Measurements from ENCODE around the gene ABCG1.

ABCG1 gene

DNA sequence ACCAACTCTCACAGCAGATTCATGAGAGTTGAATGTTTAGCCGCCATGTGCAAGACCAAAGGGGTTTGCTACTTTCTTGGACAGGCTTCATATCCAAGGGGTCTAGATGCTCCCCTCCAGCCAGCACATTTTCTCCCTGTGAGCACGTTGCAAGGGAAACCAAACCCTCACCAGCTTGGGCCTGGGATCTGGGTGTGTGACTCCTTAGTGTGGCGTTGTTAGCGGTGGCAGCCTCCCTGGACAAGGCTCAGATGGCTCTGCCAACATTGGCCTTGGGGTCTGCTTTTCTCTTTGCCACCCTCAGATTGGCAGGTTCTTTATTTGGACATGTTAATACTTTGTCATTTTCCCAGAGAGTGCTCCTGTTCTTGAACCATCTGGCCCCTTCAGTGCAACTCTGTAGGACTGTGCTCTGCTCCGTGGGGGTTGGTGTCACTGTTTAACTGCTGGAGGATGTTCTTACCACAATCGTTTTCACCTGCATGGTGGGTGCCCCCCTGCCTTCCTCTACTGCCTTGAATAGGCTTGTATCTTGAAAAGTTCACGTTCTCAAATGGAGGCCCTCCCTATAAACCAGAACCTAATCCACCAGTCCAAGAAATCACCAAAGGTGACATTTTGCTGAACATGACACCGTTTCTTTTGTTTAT lies 13.4 kb downstream of the ABCG1 start:
- DNase-seq (ENCODE audit: low read depth, low spot score), result no peak

DNA sequence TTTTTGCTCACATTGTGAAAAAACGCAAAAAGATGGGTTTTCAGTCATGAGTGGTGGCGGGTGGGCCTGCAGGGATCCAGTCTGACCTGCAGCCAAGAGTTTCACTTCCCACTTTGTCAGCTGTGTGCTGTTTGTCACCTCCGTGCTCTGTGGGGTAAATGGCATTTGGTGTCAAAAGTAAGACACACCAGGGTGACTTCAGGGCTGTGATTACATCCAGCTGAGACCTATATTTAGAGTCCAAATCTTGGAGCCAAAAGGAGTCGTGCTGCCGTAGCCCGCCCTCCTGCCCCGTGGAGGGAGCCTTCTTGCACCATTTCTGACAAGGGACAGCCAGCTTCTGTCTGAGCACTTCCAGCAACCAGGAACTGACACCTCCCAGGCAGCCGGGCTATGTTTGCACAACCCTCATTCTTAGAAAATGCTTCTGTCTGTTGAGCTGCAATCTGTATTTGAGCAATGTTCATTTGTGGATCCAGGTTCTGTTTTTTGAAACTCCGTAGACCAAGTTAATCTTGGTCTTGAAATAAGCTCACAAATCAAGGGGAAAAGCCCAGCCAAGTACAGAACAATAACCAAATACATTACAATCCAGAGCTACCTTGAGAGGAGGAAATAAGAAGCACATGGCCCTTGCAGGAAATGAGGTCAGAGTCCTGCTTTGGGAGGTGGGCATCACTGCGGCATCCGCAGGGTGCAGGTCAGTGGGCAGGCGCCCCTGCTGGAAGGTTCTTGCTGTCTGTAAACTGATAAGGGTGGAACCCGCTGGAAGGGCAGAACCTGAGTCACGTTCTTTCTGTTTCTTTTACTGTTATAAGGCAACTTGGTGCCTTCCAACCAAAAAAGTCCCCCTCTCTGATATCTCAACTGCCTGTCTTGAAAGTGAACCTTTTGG lies 14.4 kb downstream of the ABCG1 start:
- no peak for DNase-seq (ENCODE audit: low read depth, low spot score)

DNA sequence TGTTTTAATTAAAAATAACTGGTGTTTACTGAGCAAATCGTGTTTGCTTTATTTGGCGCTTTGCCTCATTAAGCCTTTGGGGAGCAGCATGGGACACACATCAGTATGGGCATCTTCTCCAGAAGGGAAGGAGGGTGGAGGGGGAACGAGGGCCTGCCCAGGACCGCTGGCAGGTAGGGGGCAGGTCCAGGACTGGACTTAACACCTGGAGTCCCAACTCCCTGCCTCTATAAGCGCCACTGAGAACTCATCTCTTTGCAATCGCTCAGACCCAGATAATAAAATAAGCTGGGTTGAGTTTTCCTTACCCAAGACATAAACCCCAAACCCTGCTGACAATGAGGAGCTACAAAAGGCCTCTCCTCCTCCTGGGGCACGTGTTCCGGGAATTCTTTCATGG lies 15.1 kb downstream of the ABCG1 start:
- no peak for DNase-seq (ENCODE audit: low read depth, low spot score)

DNA sequence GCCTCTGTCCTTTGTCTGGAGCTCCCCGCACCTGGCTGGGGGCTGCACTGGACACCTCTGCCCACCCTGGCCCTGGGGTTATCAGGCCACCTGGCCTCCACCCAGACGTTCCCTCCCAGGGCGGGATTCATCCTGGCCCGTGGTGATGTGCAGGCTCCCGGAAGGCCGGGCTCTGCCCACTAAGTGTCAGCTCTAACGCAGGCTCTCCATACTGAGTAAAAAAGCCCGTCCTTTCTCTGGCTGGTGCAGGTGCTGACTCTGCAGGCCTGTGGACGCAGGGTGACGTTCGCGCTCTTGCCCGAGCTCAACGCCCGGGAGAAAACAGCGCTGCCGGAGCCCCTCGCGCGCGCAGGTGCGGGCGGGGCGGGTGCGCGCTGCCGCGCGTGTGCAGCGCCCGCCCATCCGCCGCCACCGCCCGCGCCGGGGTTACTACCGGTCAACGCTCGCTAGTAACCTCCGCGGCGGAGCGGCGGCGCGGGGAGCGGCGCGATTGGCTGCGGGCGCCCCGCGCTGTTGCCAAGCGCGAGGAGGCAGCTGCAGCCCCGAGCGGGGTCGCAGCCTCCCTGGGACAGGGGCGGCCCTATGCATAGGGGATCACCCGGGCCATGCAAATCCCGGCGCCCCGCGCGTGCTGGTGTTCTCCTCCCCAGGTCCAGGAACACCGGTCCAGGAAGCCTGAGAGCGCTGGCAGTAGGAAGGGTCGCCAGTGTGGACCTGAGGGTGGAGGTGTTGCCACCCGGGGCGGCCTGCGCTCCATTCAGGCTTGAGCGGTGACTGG lies 15.7 kb downstream of the ABCG1 start:
- peak; percentile 66 for DNase-seq (ENCODE audit: low read depth, low spot score)

DNA sequence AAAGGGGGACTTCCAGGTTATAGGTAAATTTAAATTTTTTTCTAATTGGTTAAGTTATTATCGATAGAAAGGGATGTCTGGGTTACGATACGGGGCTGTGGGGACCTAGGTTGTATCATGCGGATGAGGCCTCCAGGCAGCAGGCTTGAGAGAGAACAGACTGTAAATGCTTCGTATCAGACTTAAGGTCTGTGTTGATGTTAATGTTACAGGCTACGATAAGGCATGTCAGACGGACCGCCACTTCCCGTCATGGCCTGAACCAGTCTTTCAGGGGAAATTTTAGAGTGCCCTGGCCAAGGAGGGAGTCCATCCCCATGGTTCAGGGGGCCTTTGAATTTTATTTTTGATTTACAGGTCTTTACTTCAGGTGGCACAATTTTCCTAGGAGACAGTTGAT lies 16.7 kb downstream of the ABCG1 start:
- DNase-seq (ENCODE audit: low read depth, low spot score), result no peak

DNA sequence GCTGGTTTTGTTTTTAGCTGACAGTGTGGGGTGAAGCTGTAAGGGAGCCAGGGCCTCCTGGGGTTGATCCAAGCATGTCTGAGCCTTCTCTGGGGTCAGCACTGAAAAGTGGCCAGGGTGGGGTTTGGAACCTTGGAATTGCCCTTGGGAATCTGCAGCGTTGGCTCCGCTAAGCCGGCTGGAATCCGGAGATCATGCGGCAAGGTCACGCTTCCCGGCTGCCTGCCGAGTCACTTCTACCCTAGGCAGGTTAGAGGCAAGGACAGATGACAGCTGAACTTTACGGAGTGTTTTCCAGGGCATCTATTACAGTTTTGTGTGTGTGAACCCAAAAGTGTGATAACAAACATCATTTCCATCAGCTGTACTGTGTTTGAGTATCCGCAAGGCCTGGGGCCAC lies 17.1 kb downstream of the ABCG1 start:
- no peak for DNase-seq (ENCODE audit: low read depth, low spot score)

DNA sequence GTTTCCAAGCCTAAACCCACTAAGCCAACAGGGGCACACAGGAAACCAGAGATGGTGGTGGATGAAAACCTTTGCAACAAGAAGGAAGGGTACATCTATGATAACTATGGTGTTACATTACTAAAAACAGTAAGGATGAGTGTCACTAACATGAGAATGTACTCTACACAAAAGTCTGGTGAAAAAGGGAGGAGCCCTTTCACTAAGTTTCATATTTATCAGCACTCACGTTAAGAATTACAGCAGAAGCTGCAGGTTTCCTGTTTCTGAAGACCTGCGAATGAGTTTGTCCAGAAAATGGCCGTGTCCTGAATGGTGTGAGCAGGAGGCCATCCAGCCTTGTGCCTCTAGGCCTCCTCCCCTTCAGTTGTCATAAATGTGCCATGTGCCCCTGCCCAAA lies 17.8 kb downstream of the ABCG1 start:
- no peak for DNase-seq (ENCODE audit: low read depth, low spot score)

DNA sequence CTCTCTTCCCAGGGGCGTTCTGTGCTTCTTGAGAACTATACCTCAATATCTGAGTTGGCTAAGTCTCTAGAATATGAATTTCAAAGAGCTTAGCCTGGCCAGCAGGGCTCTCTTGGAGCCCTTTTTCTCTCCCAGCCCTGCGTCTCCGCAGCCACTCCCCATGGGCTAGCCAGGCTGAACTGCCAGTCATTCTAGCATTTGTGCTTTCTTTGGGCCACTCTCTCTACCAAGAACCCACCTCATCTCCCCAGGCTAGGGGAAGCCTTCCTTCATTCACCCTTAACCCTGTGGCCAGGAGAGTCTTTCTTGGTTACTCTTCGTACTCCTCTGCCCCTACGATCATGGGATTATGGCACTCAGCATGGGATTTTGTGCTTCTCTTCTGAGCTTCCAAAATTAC lies 18.2 kb downstream of the ABCG1 start:
- no peak for DNase-seq (ENCODE audit: low read depth, low spot score)

DNA sequence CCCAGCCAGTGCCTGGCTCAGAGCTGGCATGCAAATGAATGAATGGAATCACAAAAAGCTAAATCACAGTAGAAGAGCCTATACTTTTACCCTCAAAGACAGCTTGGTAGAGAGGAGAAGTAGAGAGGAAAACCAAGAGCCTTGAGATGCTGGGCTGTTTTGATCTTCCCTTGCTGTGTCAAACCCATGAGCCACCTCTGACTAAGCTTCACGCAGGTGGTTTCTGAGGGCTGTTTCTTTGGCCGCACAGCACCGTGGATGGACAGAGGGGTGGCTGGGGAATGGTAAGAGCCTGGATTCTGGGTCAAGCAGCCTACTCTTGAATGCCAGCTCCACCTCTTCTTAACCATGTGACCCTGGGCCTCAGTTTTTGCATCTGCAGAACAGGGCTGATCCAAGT lies 18.6 kb downstream of the ABCG1 start:
- no peak for DNase-seq (ENCODE audit: low read depth, low spot score)

DNA sequence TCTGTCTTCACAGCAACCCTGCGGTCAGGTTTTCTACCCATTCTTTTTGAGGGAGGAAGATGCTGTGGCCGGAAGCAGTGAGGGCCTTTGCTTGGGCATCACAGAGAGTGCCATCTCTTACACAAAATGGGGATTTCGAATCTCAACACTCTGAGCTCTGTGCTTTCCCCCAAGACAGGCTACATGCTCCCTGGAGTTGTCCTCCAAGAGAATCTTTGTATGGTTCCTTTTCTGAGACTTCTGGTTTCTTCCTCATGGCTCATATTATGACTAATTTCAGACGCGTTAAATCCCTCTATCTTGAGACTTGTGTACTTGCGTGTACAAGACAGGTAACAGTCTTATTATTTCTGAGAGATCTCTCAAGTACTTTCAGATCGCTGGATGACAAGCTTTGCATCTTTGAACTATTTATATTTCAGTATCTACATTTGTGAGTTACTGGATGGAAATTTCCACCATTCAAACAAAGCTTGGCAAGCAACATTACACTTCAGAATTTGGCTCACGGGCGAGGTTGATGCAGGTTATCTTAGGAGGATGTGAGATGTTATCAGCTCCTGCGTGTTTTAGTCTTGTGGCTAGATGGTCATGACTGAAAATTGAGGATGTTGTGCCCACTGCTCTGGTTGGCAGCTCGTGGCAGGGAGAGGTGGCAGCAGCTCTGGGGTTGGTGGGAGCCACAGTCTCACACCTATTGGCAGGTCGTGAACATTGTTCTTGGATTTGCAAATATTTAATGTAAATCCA lies 19.4 kb downstream of the ABCG1 start:
- no peak for DNase-seq (ENCODE audit: low read depth, low spot score)

DNA sequence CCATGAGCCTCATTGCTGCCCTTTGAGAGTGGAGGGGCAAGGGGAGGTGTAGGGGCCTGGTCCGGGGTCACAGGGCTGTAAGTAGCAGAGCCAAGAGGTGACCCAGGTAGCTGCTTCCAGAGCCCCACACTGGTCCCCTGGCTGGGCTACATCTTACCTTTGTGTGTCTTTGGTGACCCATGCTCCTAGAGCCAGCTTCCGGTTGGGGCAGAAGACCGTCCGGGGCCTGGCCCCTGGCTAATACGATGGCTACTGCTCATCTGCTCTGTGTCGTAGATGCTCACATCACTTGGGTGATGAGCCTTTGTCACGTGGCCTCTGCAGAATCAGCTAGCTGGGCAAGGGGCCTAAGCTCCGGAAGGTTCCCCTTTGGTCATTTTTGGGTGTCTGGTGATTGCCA lies 20.6 kb downstream of the ABCG1 start:
- DNase-seq (ENCODE audit: low read depth, low spot score), result no peak

DNA sequence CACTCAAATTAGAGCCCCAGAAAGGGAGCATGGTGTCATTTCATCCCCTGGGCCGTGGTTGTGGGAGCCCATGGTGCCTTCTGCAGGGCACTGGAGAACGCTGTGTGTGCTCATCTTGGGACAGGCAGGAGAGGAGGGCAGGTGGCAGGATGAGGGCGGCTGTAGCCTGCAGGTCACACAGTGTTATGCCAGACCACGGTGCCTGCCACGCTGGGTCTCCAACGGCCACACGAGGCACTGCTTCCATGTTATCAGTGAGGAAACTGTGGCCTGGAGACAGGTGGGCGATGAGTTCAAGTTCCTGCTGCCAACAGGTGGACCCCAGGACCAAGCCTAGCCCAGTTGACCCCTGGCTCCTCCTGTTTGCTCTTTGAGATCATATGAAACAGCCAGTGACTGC lies 21.0 kb downstream of the ABCG1 start:
- DNase-seq (ENCODE audit: low read depth, low spot score), result no peak

DNA sequence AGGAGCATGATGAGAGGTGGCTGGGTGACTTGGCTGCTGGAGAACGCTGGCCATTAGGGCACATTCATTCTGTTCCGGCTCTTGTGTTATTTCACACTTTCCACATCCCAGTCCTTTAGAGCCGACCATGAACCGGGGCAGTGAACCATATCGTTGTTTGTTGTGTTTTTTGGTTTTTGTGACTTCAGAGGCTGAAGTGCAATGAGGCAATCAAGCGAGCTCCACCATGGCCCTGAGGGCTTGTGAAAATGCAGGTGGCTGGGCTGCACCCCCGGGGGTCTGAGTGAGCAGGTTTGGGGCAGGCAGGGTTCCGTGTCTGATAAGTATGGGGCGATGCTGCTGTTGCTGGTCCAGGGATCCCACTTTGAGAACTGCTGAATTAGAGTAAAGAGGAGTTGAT lies 23.7 kb downstream of the ABCG1 start:
- no peak for DNase-seq (ENCODE audit: low read depth, low spot score)

DNA sequence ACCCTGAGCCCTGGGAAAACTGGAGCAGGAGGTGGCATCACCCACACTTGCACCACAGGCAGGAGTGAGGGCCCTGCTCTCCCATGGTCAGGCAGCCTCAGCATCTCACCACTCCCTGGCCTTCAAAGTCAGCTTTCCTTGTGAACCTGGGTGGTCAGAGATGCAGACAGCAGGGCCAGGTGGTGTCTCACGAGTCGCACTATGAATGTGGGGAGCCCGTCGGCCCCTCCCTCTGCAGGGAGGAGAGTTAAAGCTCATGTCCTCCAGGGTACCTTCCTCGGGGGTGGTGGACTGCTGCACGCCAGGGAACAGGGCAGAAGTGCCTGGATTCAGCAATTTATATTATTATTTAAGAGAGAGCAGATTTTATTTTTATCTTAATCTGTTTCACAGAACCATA lies 24.1 kb downstream of the ABCG1 start:
- no peak for DNase-seq (ENCODE audit: low read depth, low spot score)

DNA sequence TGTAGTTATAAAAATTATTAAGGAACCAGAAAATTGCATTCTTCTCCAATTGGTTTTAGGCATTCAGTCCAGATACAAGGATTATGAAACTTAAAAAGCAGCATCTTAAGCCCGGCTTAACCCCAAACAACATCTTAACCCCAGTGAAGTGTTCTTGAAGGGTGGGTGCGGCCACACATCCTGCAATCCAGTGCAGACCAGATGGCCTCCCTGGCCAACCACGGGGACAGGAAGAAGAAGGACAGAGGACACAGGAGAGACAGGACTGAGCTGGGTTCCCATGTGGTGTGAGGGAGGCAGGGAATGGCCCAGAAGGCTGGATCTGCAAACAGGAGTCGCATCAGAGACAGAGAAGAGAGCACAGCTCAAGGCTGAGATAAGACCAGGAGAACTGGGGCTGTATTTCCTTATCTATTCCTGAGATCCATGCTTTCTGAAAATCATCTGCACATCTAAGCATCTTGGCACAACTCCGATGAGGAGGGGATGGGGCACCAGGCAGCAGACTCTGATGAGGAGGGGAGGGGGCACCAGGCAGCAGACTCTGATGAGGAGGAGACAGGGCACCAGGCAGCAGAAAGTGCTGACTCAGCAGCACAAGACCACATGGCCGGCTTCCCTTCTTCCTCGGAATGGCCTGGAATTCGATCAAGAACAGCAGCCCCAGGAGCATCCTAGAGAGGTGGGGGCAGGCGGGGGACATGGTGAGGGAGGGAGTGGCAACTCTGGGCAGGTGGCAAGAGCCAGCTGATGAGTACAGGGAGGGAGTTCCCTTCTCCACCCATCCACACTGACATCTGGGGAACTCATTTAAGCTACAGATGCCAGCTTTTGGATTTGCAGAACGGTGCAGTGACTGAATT lies 26.6 kb downstream of the ABCG1 start:
- DNase-seq (ENCODE audit: low read depth, low spot score), result no peak

DNA sequence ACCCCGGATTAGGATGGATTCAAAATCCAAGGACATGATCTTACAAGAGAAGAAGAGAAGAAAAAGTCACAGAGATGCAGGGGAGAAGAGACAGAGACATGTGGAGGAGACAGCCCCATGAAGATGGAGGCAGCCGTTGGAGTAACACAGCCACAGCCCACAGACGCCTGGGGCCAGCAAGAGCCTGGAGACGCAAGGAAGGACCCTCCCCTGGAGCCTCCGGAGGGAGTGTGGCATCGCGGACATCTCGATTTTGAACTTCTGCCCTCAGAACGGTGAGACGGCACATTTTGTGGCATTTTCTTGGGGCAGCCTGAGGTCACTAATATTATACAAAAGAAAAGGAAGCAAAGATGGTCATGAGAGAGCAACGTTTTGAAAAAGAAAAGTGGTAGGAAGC lies 28.8 kb downstream of the ABCG1 start:
- DNase-seq (ENCODE audit: low read depth, low spot score), result no peak

DNA sequence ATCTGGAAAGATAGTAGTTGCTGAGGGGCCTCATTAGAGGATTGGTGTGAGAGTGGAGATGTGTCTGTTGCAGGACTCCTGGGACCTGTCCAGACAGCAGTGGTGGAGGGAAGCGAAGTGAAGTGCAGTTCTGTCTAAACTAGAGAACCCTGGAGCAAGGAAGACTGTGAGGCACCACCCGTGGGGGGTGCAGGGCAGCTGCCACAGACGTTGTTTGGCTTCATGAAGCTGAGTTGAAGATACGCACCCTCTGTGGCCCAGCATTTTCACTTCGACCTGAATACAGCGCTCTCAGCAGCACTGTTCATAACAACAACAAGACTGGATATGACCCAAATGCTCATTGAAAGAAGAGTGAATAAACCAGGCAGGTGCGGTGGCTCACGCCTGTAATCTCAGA lies 29.3 kb downstream of the ABCG1 start:
- DNase-seq (ENCODE audit: low read depth, low spot score), result no peak

DNA sequence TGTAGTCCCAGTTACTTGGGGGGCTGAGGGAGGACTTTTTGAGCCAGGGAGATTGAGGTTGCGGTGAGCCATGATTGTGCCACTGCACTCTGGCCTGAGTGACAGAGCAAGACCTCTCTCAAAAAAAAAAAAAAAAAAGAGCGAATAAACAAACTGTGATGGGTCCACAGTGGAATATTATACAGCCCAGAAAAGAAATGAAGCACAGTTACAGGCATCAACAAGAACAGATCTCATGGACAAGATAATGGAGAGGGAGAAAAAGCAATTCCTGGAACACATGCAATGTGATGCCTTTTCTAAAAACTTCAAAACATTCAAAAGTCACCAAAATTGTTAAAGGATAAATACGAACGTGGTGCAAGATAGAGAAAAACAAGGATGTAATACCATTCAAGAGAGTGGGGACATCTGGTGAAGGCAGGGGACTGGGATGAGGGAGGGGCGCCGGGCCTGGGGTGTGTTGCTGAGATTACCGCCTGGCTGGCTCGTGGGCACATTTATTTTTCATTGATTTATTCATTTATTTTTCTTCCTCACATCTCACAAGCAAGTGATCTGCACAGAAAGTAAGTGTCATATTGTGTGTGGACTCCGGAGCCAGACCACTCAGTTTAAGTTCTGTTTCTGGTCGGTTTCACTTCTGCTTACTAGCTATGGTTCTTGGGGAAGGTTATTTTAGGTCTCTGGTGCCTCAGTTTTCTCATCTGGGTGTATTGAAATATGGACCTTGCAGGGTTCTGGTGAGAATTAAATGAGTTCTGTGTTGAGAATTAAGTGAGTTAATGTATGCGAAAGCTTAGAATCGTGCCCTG lies 30.1 kb downstream of the ABCG1 start:
- DNase-seq (ENCODE audit: low read depth, low spot score), result no peak

DNA sequence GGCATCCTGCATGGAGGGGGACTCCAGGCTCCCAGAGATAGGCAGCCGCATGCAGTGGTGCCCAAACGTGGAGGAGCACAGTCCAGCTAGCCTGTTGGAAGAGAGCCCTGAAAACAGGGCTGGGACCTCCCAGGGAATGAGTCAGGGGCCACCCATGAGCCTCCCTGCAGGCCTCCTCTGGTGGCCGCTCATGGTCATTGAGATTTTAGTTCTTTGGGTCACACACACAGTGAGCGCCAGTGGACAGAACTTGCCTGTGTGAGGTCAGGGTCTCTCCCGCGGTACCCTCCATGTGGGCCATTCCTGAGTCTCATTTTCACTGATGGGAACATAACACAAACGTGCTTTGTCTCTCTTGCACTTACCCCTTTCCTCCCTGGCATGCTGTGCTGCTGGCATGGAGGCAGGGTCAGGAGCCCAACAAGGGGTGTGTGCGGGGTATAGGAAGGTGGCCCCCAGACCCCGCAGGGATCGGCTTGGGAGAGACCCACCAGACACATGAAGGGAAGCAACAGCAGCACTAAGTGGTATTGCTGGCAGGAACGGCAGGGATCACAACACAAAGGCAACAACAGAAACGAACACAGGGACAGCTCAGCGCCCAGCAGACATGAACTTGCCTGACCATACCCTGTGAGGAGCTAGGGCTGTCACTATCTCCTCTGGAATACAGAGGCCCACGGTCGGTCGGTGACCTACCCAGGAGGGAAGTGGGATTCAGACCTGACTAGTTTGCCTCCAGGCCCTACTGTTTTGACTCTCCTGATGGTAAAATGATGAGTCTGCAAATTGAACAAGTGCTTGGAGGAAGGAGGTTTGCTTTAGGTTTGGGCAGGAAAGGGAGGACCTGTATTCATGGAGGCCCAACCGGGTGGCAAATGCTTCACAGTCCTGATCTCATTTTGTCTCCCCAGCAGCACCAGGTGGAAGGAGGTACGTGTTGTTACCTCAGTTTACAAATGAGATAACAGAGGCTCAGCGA lies 31.8 kb downstream of the ABCG1 start:
- no peak for DNase-seq (ENCODE audit: low read depth, low spot score)

Data from astrocyte of the hippocampus (primary cell).